ENCODE data around the gene SAG.
"Not testable (repeated sequence)": the region's sequence is repeated elsewhere in the genome, so short reads cannot be mapped to it uniquely, and the experiment has no call there.

- TF ChIP-seq CTCF, EP300, POLR2A (IDR thresholded peaks at IDR 0.05): not testable (repeated sequence)
Observed at GRCh38 chr2:233374776-233375175, 67.2 kb downstream of the SAG start.

Measured in stomach (tissue), 4 donors.